HepG2 (cell line): Measurements from ENCODE around the gene GLT1D1. TPM values are rescaled to one million over a fixed set of nuclear protein-coding genes. Genes with fewer than 3 reads are reported as not detected.

Experiments used
- ATF1 ChIP-seq: IDR thresholded peaks from 2 replicates; pipeline ENCODE4 v1.6.1; 2016; ENCODE audit warnings: mild to moderate bottlenecking, control low read depth
- MIXL1 ChIP-seq: IDR thresholded peaks from 2 replicates; pipeline ENCODE4 v1.6.1; 2016
- RORA ChIP-seq: sonication (generic); formaldehyde crosslinking; IDR thresholded peaks from 2 replicates; pipeline ENCODE4 v1.5.0; 2020; ENCODE audit warnings: mild to moderate bottlenecking, missing genetic modification reagents, moderate library complexity
- SALL2 ChIP-seq: sonication (generic); formaldehyde crosslinking; IDR thresholded peaks from 2 replicates; pipeline ENCODE4 v1.8.1; 2023; ENCODE audit warnings: mild to moderate bottlenecking, missing genetic modification reagents, inconsistent platforms
- SMAD1 ChIP-seq: sonication (generic); formaldehyde crosslinking; IDR thresholded peaks from 2 replicates; pipeline ENCODE4 v1.4.0; 2020; ENCODE audit warnings: missing genetic modification reagents, low read depth, mild to moderate bottlenecking, borderline replicate concordance
- ZBTB1 ChIP-seq: sonication (generic); formaldehyde crosslinking; IDR thresholded peaks from 2 replicates; pipeline ENCODE4 v1.4.0; 2020; ENCODE audit warnings: missing genetic modification reagents, borderline replicate concordance
- ZBTB7B ChIP-seq: sonication (generic); formaldehyde crosslinking; IDR thresholded peaks from 2 replicates; pipeline ENCODE4 v1.4.0; 2020; ENCODE audit warnings: missing genetic modification reagents
- ZNF20 ChIP-seq: sonication (generic); formaldehyde crosslinking; IDR thresholded peaks from 2 replicates; pipeline ENCODE4 v1.4.0; 2020; ENCODE audit warnings: mild to moderate bottlenecking, moderate library complexity, missing genetic modification reagents
- ZNF232 ChIP-seq: sonication (generic); formaldehyde crosslinking; IDR thresholded peaks from 2 replicates; pipeline ENCODE4 v1.4.0; 2020; ENCODE audit warnings: missing genetic modification reagents, borderline replicate concordance
- ZNF7 ChIP-seq: IDR thresholded peaks from 2 replicates; pipeline ENCODE4 v1.6.1; 2016; ENCODE audit warnings: missing biosample characterization, missing genetic modification reagents
- ZNF816 ChIP-seq: sonication (generic); formaldehyde crosslinking; IDR thresholded peaks from 2 replicates; pipeline ENCODE4 v1.8.0; 2022; ENCODE audit warnings: missing genetic modification reagents, mild to moderate bottlenecking, borderline replicate concordance
- ZSCAN20 ChIP-seq: sonication (generic); formaldehyde crosslinking; IDR thresholded peaks from 2 replicates; pipeline ENCODE4 v1.4.0; 2020; ENCODE audit warnings: missing genetic modification reagents, mild to moderate bottlenecking, borderline replicate concordance
- polyA plus RNA-seq, 8 experiments: library from polyadenylated mRNA; depleted of rRNA in 3 of 8; stranded (reverse) in 7 of 8; unstranded in 1 of 8; fragments of >200 nt; fragmentation: Illumina TruSeq in 4 of 8; extraction: Trizol in 4 of 8; gene quantifications; 2 replicates each; pipeline versions ENCODE4 v1.2.1 to v1.2.3, GENCODE V29; 2011 to 2016; ENCODE audit warnings: low read depth in 4 of 8, missing spikeins in 1 of 8, mixed read lengths in 1 of 8; ENCODE audit not compliant: insufficient read depth in 1 of 8
- total RNA-seq, 5 experiments: library from RNA; depleted of rRNA; stranded (reverse); fragments of >200 nt; fragmentation: Illumina TruSeq; extraction: Trizol; gene quantifications; 2 replicates each; pipeline ENCODE4 v1.2.3, GENCODE V29; 2016; ENCODE audit warnings: low read depth in 1 of 5
- TF ChIP-seq, protein P1 (sequence below): sonication (generic); formaldehyde crosslinking; IDR thresholded peaks from 2 replicates; pipeline ENCODE4 v1.4.0; 2020; ENCODE audit warnings: mild to moderate bottlenecking, missing genetic modification reagents
- TF ChIP-seq, protein P2 (sequence below): sonication (generic); formaldehyde crosslinking; IDR thresholded peaks from 2 replicates; pipeline ENCODE4 v1.5.0; 2020; ENCODE audit warnings: missing genetic modification reagents
- TF ChIP-seq, protein P3 (sequence below): sonication (generic); formaldehyde crosslinking; IDR thresholded peaks from 2 replicates; pipeline ENCODE4 v1.8.1; 2023; ENCODE audit warnings: mild to moderate bottlenecking, inconsistent platforms, moderate library complexity, missing genetic modification reagents, borderline replicate concordance

The GLT1D1 gene
- total and polyA plus RNA-seq, 2 of the 13 experiments (the other 11 are each of a cell fraction or from before 2014, with no cell fraction given) = 0.09 to 0.17 TPM

DNA sequence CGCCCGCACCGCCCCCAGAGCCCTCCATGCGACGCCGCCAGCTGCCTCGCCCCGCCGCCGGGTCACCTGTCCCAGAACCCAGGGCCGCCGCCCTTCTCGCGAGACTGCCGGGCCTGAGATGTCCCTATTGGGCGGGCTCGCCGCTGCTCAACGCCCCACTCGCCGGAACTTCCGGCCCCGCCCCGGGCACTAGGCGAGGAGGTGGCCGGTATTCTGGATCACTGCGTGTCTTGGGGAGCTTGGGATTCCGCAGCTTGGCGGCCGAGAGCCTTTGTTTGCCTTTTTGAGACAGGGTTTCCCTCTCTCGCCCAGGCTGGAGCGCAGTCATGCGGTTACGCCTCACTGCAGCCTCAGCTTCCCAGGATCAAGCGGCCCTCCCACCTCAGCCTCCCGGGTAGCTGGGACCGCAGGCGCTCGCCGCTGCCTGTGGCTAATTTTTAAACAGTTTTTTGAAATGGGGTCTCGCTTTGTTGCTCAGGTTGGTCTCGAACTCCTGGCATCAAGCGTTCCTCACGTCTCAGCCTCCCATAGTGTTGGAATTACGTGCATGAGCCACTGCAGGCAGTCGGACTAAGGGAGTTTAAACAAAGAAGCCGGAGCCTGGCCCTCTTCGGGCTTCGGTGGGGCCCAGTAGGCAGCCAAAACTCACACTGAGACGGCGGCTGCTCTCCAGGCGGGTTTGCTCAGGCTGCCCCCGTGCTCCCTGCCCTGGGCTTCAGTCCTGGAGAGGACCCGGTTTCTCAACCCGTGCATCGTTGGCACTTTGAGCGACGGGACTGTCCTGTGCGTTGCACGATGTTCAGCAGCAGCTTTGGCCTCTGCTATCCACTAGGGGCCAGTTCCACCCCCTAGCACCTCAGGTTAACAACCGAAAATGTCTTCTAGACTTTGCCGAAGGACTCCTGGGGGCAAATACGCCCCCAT is 29.1 kb upstream of the GLT1D1 start, which contains the start of gene SLC15A4 (continued):
- TF ChIP-seq, protein P1, sequence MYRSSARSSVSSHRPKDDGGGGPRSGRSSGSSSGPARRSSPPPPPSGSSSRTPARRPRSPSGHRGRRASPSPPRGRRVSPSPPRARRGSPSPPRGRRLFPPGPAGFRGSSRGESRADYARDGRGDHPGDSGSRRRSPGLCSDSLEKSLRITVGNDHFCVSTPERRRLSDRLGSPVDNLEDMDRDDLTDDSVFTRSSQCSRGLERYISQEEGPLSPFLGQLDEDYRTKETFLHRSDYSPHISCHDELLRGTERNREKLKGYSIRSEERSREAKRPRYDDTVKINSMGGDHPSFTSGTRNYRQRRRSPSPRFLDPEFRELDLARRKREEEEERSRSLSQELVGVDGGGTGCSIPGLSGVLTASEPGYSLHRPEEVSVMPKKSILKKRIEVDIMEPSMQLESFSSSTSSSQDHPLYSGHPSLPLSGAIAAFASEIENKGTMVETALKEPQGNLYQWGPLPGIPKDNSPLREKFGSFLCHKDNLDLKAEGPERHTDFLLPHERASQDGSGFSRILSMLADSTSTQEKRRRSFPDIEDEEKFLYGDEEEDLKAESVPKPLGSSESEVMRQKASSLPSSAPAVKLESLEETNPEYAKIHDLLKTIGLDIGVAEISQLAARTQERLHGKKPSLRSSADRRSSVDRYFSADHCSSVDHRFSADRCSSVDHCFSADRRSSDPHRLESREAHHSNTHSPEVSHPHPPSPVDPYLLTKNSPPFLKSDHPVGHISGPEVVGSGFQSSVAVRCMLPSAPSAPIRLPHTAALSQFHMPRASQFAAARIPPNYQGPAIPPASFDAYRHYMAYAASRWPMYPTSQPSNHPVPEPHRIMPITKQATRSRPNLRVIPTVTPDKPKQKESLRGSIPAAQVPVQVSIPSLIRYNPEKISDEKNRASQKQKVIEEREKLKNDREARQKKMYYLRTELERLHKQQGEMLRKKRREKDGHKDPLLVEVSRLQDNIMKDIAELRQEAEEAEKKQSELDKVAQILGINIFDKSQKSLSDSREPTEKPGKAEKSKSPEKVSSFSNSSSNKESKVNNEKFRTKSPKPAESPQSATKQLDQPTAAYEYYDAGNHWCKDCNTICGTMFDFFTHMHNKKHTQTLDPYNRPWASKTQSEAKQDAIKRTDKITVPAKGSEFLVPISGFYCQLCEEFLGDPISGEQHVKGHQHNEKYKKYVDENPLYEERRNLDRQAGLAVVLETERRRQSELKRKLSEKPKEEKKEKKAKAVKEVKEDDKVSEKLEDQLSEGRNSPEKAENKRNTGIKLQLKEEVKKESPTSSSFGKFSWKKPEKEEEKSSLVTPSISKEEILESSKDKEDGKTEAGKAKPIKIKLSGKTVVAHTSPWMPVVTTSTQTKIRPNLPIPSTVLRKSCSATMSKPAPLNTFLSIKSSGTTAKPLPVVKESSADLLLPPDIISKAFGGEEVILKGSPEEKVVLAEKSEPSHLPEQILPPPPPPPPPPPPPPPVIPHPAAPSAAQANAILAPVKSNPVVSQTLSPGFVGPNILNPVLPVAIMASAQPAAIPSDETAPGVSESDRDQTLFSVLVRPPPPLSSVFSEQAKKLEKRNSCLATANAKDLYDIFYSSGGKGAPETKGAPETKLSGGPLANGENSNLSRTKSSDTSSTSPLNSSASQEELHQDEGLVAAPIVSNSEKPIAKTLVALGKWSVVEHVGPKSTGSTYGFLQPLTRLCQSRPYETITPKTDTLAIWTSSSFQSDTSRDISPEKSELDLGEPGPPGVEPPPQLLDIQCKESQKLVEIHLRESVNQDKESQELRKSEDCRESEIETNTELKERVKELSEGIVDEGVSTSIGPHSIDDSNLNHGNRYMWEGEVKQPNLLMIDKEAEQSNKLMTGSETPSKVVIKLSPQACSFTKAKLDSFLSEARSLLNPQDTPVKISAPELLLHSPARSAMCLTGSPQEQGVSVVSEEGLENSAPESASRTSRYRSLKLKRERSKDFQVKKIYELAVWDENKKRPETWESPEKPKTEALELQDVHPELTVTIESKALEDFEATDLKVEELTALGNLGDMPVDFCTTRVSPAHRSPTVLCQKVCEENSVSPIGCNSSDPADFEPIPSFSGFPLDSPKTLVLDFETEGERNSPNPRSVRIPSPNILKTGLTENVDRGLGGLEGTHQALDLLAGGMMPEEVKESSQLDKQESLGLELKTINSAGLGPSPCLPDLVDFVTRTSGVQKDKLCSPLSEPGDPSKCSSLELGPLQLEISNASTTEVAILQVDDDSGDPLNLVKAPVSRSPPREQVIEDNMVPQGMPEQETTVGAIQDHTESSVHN (CRISPR knock-in tag) = no peak
- TF ChIP-seq ZNF232 (CRISPR knock-in tag) (no peak), ZNF7 (peak; percentile 32; the same call in 1 of the 2 replicates), MIXL1 (no peak), SMAD1 (CRISPR knock-in tag) (no peak), ATF1 (CRISPR knock-in tag) (no peak), ZNF816 (no peak), ZBTB1 (CRISPR knock-in tag) (no peak), ZNF20 (no peak), ZSCAN20 (CRISPR knock-in tag) (no peak), RORA (CRISPR knock-in tag) (no peak), SALL2 (CRISPR knock-in tag) (0 out of 2 replicates have a peak, but pooled peaks have one; percentile 31), ZBTB7B (CRISPR knock-in tag) (no peak; the same call in 1 of the 2 replicates)
- TF ChIP-seq, protein P2, sequence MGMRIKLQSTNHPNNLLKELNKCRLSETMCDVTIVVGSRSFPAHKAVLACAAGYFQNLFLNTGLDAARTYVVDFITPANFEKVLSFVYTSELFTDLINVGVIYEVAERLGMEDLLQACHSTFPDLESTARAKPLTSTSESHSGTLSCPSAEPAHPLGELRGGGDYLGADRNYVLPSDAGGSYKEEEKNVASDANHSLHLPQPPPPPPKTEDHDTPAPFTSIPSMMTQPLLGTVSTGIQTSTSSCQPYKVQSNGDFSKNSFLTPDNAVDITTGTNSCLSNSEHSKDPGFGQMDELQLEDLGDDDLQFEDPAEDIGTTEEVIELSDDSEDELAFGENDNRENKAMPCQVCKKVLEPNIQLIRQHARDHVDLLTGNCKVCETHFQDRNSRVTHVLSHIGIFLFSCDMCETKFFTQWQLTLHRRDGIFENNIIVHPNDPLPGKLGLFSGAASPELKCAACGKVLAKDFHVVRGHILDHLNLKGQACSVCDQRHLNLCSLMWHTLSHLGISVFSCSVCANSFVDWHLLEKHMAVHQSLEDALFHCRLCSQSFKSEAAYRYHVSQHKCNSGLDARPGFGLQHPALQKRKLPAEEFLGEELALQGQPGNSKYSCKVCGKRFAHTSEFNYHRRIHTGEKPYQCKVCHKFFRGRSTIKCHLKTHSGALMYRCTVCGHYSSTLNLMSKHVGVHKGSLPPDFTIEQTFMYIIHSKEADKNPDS = 0 out of 2 replicates have a peak, but pooled peaks have one; percentile 61
- TF ChIP-seq, protein P3, sequence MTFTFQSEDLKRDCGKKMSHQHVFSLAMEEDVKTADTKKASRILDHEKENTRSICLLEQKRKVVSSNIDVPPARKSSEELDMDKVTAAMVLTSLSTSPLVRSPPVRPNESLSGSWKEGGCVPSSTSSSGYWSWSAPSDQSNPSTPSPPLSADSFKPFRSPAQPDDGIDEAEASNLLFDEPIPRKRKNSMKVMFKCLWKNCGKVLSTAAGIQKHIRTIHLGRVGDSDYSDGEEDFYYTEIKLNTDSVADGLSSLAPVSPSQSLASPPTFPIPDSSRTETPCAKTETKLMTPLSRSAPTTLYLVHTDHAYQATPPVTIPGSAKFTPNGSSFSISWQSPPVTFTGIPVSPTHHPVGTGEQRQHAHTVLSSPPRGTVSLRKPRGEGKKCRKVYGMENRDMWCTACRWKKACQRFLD = no peak
